GM15510 (cell line): ENCODE results near the gene SPINK9.

ENCODE experiments used
- POLR2A ChIP-seq: IDR thresholded peaks from 3 replicates; pipeline ENCODE4 v1.6.1; 2011; ENCODE audit warnings: borderline replicate concordance; ENCODE audit not compliant: insufficient read length; ENCODE audit errors: extremely low read depth

The SPINK9 gene

GRCh38 chr5:148386041-148386440, 50.7 kb downstream of the SPINK9 start:
- TF ChIP-seq POLR2A: no peak

DNA sequence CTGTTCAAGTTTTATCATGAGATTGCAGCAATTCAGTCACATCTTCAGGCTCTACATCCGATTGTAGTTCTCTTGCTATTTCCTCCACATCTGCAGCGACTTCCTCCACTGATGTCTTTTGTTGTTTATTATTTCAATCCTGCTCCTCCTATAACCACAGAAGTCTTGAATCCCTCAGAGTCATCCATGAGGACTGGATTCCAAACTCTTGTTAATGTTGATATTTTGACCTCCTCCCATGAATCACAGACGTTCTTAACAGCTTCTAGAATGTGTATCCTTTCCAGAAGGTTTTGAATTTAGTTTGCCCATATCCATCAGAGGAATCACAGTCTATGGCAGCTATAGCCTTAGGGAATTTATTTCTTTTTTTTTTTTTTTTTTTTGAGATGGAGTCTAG, 52.0 kb downstream of the SPINK9 start:
- TF ChIP-seq POLR2A: no peak

DNA sequence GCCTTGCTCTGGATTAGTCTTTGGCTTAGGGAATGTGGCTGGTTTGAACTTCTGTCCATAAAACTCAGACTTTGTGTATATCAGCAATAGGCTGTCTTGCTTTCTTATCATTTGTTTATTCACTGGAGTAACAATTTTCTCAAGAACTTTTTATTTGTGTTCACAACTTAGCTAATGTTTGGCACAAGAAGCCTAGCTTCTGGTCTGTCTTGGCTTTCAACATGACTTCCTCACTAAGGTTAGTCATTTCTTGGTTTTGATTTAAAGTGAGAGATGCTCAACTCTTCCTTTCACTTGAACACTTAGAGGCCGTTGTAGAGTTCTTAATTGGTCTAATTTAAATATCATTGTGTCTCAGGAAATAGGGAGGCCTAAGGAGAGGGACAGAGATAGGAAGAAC, 53.3 kb downstream of the SPINK9 start:
- no peak for TF ChIP-seq POLR2A
